GM18861 (cell line): ENCODE results near the gene RAB17.

Source experiments
- ATAC-seq: cut with Tn5 transposase; IDR thresholded peaks from one replicate; pipeline ENCODE4 v1.9.1; 2021; ENCODE audit not compliant: unreplicated experiment

The RAB17 gene, protein sequence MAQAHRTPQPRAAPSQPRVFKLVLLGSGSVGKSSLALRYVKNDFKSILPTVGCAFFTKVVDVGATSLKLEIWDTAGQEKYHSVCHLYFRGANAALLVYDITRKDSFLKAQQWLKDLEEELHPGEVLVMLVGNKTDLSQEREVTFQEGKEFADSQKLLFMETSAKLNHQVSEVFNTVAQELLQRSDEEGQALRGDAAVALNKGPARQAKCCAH

DNA sequence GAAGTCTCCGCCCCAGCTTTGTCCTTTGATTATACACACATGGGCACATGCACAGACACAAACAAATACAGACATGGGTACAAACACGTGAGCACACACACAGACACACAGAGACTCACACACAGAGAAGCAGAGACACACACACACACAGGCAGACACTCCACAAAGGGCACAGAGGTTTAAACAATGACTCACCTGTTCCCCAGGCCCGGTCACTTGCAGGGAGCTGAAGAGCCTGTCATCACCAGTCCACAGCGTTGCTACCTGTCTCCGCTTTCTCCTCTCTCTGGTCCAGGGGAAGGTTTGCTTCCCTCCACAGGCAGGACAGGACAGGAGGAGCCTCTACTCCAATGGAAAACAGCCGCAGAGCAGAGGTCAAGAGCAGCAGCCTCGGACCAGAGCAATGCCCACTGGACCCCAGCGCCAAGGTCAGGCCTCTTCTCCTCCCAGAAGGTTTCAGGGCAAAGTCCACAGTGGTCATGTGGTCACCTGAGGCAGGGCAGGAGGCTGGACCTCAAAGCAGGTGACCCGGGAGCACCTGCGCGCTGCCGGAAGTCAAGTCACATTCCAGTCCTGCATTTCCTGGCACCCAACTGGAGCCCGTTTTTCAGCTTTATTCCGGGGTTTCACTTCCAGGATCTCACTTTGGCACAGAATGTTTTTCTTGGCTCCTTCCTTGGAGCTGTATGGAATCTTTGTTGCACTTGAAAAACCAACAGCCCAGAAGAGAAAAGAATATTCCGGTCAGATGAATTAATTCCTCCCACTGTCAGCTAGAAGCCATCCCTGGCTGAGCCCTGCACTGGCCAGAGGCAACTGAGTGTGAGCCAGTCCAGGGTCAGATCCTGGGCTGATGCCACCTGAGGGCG lies at the start of gene RAB17:
Gene RAB17 (minus strand): TSS at position 463 of the 869 bp plus-strand sequence. CDS start 4,580 bp downstream, outside the sequence.
- no peak for ATAC-seq

- no peak for ATAC-seq
Observed at GRCh38 chr2:237639836-237640220, 49.3 kb upstream of the RAB17 start.

DNA sequence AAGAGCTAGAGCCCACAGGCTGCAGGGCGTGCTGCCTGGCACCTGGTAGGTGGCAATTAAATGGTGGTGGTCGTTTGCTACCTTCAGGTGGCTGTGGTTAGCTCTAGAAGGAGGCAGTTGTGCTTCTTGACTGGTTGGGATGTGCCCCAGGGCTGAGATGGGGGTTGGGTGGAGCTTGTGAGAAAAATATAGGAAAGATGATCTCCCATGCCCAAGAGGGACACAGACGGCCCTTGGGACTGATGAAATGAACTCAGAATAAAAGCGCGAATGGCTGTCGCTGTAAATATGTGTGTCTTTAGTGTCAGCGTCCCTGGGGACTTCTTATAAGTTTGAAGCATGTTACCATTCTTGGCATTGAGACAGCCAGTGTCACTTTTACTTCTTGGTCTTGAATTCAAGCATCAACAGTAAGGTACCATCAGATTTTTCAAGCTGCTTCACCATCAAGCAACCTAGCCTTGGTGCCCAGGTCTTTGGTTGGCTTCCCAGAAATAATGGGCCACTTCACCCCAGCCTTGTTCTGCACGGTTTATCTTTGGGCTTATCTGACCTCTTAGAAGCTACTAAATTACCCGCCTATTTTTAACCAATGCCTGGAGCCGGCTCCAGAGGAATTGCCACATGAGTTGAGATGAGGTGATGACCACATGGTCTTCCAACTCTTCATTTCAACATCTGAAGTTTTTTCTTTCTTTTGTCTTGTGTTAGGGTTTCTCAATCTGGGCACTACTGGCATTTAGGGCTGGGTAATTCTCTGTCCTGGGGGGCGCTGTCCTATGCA lies 48.7 kb upstream of the RAB17 start:
- ATAC-seq = no peak

DNA sequence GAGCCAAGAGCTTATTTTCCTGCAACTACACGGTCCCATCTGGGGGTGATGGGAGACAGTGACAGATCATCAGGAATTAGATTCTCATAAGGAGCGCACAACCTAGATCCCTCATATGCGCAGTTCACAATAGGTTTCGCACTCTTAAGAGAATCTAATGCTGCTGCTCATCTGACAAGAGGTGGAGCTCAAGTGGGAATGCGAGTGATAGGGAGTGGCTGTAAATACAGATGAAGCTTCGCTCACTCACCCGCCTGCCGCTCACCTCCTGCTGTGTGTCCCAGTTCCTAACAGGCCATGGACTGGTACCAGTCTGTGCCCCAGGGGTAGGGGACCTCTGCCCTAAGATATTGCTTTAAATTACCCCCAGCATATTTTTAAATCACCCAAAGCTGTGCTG lies 47.6 kb upstream of the RAB17 start:
- ATAC-seq = no peak

DNA sequence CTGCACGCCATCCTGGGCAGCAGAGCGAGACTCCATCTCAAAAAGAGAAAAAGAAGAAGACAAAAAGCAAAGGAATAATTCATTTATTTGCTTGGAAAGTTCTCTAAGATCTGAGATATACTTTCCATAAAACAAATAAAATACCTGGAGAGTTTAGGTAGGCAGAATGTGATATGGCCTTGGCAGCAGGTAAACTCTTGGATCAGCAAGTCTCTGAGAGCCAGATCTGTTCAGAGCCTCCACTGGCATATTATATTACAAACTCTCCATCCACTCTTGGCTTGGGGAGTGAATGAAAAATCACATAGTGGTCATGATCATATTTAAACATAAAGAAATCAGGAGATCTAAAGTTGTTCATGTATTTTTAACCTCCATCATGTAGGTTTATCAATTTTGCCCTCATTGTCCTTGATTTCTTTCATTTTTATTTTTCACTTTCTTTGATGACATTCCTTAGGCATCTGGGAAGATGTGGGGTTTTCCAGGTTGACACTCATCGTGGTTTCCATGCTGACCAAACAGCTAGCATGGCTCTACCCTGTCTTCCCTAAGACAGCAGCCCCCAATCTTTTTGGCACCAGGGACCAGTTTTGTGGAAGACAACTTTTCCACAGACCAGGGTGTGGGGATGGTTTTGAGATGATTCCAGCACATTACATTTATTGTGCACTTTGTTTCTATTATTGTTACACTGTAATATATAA lies 47.0 kb upstream of the RAB17 start:
- no peak for ATAC-seq

DNA sequence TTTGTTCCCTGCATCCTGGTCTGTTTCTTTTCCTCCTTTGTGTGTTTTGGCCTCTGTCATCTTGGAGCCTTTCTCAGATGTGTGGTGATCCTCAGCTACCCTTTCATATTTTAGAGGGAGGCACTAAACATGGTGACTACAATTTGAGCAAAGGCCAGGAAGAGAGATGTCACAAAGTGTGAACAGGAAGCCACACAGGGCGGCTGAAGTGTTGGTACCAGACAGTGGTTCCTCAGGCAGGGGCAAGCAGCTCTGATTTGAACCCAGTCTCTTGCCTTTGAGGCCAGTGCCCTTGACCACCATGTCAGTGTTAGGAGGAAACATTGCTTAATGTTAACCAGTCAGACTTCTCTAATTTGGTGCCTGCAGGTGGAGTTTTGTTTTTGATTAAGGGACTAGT lies 46.0 kb upstream of the RAB17 start:
- ATAC-seq = no peak

DNA sequence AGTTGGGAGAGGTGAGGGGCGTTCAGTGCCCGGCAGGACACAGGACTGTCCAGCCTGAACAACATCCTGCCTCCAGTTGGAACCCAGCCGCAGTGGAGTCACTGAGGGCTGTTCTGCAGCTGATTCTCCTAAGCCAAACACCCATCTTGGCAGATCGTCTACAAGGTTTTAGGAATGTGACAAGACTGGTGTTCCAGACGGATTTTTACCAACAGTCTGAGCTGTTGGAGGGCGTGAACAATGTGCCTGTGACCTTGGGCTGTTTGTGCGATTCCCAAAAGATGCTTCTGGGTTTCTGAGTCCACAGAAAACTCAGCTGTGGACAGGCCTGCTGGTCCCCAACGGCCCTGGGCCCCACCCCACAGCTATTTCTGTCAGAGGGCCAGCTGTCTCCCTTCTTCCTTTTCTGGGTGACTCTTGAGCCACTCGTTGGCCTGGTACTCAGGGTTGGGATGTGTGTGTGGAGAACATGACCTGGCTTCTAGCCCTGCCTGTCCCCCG lies 42.6 kb upstream of the RAB17 start:
- ATAC-seq = no peak

- no peak for ATAC-seq
Observed at GRCh38 chr2:237631801-237632585, 41.5 kb upstream of the RAB17 start.

DNA sequence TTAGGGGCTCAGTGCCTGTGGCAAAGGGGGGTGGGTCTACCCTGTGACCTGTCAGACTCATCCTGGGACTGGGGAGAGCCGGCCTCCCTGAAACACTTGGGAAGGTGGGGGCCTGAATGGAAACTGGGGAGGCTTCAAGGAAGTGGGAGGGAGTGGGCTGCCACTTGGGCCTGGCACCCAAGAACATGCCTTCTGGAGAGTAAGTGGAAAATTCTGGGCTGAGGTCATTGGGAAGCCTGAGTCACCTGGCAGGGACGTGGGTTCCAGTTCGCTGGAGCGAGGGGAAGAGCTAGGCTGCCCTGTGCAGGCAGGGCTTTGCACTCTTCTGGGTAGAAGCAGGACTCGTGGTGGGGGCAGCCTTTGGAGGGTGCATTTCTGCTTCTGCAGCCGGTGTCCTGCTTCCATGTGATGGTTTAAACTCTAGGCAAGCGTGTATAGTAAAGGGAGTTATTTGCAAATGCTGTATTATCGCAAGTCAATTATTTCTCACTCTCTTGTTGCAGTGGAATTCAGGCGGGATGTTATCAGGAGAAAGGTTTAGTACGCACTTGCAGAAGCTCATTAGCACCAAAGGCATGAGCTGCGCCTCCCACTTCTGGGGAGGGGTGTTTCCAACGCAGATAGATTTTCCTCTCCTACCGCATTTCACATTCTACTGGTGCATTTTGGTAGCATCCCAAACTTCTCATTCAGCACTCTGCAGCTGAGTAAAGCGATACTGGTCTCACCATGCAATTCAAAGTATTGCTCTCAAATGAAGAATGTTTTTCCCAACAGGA lies 40.7 kb upstream of the RAB17 start:
- ATAC-seq = no peak

DNA sequence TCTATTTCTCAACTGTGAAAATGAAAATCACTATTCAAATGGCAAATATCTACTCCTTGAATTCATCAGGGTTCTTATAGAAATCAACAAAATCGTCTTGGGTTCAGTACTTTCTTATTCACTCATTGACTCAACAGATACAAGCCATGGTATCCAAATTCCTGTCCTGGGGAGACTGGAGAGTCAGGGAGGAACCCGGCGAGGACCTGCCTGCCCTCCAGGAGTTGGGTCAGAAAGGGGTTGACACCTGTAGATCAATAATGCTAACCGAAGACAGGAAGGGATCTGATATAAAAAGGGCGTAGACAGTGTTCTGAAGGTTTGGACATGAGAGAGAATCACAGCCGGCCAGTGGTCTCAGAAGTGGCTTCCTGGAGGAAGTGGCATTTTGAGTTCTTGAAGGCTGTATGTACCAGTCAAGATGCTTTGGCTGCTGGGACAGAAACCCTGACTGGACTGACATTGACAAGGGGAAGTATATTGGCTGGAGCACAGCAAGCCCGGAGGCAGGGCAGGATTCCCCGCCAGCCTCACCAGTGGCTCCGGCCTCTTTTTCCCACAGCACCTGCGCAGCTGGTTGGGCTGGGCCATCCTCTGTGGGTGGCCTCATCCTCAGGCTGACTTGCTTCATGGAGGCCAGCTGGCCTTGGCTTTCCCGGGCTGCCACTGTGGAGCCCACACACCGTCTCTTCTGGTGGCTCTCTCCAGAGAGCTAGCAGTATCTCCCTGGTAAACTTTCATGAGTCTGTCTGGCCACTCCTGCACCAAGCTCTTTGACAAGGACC lies 39.9 kb upstream of the RAB17 start:
- ATAC-seq = no peak

DNA sequence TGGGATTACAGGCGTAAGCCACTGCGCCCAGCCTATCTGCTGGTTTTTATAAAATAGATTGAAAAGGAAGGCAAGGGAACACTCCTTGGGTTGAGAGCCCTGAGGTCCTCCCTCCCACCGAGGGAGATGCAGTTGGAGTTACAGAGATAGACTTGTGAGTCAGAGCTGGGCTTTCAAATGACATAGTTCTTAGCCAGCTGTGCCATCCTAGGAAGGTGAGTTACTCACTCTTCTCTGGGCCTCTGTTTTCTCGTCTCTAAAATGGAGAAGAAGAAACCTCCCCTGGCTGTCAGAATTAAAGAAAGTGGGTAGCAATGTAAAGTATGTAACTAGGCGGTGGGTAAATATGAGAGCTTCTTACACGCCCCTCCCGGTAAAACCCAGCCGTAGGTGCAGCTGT lies 39.2 kb upstream of the RAB17 start:
- ATAC-seq = no peak

GRCh38 chr2:237629188-237629534 lies 38.6 kb upstream of the RAB17 start:
- ATAC-seq = no peak

GRCh38 chr2:237628247-237629187 lies 38.0 kb upstream of the RAB17 start:
- ATAC-seq = no peak

DNA sequence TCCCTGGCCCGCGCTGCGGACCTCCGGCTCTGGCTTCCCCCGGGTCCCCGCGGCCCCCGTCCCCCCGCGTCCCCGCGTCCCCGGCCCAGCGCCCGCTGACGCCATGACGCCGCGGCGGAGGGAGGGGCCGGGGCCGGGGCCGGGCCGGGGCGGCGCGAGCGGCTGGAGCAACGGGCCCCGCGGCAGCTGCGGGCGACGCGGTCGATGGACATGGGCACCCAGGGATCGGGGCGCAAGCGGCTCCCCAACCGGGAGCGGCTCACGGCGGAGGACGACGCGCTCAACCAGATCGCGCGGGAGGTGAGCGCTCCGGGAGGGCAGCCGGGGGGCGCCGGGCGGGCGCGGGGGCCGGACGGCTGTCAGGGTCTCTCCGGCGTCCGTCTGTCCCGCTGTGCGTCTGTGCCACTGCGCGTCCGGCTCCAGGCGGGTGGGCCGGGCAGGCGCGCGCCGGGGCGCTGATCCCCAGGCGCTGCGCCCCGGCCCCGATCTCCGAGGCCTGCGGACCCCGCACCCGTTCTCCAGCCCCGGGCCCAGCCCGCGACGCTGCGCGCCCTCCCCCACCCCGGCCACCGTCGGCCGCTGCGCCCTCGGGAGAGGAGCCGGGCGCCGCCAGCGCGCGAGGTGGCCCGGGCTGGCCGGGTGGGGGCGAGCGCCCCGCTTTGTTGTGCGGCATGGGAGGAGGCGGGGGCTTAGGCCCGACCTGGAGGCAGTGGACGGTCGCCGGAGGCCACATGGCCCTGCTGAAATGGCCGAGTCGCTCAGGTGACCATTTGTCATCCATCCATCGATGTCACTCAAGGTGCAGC lies 37.1 kb upstream of the RAB17 start, which contains the start of gene LRRFIP1:
Gene LRRFIP1 (plus strand): TSS at position 147 of the 806 bp plus-strand sequence. CDS start 58 bp downstream, at position 205.
- no peak for ATAC-seq

- ATAC-seq = no peak
Observed at GRCh38 chr2:237626813-237627440, 36.4 kb upstream of the RAB17 start.

GRCh38 chr2:237625777-237626176 lies 35.2 kb upstream of the RAB17 start:
- ATAC-seq = no peak
